Large intestine (tissue), 3 donors: ENCODE data around the gene RAB37. TPM values are rescaled to one million over a fixed set of nuclear protein-coding genes. Genes with fewer than 3 reads are reported as not detected.

Source experiments
- DNase-seq, 2 donors: peaks; one replicate each; pipeline versions ENCODE4 v3.0.0 to v3.0.0-alpha.2; 2013
- H3K27ac ChIP-seq: one replicate; pipeline ENCODE4 v1.5.1; 2013; ENCODE audit warnings: low read length
- H3K27me3 ChIP-seq: 2 replicates; pipeline ENCODE4 v1.6.1; 2013; ENCODE audit warnings: low read length; ENCODE audit not compliant: control insufficient read depth, insufficient read depth
- H3K36me3 ChIP-seq: 2 replicates; pipeline ENCODE4 v1.6.1; 2013; ENCODE audit warnings: low read length; ENCODE audit not compliant: control insufficient read depth, insufficient read depth
- H3K4me1 ChIP-seq: one replicate; pipeline ENCODE4 v1.6.1; 2013; ENCODE audit warnings: low read length; ENCODE audit not compliant: control insufficient read depth, insufficient read depth
- H3K4me3 ChIP-seq: one replicate; pipeline ENCODE4 v1.5.1; 2013; ENCODE audit warnings: low read length
- H3K9me3 ChIP-seq: one replicate; pipeline ENCODE4 v1.6.1; 2013; ENCODE audit warnings: mild to moderate bottlenecking, low read depth, low read length, moderate library complexity; ENCODE audit not compliant: control insufficient read depth
- WGBS: methylation state at CpG from one replicate; pipeline ENCODE4 v1.1.5; 2013; ENCODE audit warnings: low lambda C conversion rate; ENCODE audit not compliant: insufficient coverage; 5-methylcytosine and 5-hydroxymethylcytosine counted together
- polyA plus RNA-seq: library from polyadenylated mRNA; unstranded; fragments of 120-200 nt; gene quantifications from one replicate; pipeline ENCODE4 v1.2.1, GENCODE V29; 2013

The RAB37 gene
- polyA plus RNA-seq, 1 donor: 14.3 TPM

- H3K36me3 ChIP-seq: peaks cover 25% of the 10 kb centered on the region
- H3K27me3 ChIP-seq: no peaks in the 10 kb centered on the region
- WGBS: no CpG with 5 or more reads among the region's 9 CpGs
- no peak overlapping the region for H3K4me3 ChIP-seq
- DNase-seq: no peak
- no peaks in the 10 kb centered on the region for H3K9me3 ChIP-seq
- H3K4me1 ChIP-seq: peaks cover under 1% of the 10 kb centered on the region
- no peak overlapping the region for H3K27ac ChIP-seq
These were observed 48.9 kb downstream of the RAB37 start for GRCh38 chr17:74785981-74786360.

GRCh38 chr17:74786431-74787055, 49.5 kb downstream of the RAB37 start:
- Histone ChIP-seq H3K4me1 (peaks cover 2% of the 10 kb centered on the region), H3K4me3 (no peak overlapping the region), H3K36me3 (peaks cover 25% of the 10 kb centered on the region), H3K27me3 (no peaks in the 10 kb centered on the region), H3K9me3 (no peaks in the 10 kb centered on the region), H3K27ac (no peak overlapping the region)
- 86% methylated on average over 3 of the region's 16 CpGs for WGBS
- DNase-seq: no peak

DNA sequence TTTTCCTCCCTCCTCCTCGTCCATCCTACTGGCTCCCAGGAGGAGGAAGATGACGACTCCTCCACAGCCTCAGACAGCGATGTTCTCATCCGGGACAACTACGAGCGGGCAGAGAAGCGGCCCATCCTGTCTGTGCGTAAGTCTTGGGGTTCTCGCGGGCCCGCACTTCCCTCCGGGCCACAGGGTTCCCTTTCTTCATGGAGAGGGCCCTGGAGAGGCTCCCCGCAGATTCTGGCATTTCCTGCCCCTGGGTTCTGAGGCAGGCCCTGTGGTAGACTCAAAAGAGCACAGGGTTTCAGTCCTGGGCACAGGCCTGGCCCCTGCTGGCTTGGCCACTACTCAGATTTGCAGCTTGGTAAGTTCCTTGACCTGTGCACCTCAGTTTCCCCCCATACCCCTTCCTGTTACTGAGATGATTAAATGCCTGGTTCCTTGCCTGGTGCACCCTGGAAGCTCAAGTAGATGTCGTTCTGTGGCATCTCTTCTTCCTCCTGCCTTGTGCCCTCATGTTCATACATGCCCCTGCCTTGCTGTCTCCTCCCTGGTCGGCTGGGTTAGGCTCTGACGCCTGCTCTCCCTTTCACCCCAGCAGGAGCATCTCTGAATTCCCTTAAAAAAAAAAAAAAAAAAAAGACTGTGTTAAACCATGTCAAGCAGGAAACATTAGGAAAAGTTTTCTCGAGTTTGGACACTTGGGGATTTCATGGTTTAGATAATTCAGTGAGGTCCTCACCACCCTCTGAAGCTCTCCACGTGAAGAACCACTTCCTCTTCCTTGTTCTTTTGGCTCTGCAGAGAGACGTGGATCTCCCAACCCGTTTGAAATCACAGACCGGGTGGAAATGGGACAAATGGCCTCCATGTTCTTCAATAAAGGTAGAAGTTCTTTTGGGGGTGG, 53.4 kb downstream of the RAB37 start:
- no peak overlapping the region for H3K27ac ChIP-seq

GRCh38 chr17:74792586-74793105, 55.6 kb downstream of the RAB37 start:
- Histone ChIP-seq H3K4me3 (no peak overlapping the region), H3K36me3 (peaks cover 60% of the 10 kb centered on the region), H3K4me1 (peaks cover 2% of the 10 kb centered on the region), H3K27ac (no peak overlapping the region), H3K9me3 (no peaks in the 10 kb centered on the region), H3K27me3 (no peaks in the 10 kb centered on the region)
- DNase-seq: no peak
- WGBS: 92% methylated on average over 2 of the region's 12 CpGs

More for the DNA sequence above, 53.4 kb downstream of the RAB37 start:
- WGBS: 80% methylated on average over 1 of the region's 21 CpGs
- H3K4me3 ChIP-seq: no peak overlapping the region
- peaks cover 49% of the 10 kb centered on the region for H3K36me3 ChIP-seq
- no peaks in the 10 kb centered on the region for H3K27me3 ChIP-seq
- peaks cover 2% of the 10 kb centered on the region for H3K4me1 ChIP-seq
- no peaks in the 10 kb centered on the region for H3K9me3 ChIP-seq
- DNase-seq: no peak

DNA sequence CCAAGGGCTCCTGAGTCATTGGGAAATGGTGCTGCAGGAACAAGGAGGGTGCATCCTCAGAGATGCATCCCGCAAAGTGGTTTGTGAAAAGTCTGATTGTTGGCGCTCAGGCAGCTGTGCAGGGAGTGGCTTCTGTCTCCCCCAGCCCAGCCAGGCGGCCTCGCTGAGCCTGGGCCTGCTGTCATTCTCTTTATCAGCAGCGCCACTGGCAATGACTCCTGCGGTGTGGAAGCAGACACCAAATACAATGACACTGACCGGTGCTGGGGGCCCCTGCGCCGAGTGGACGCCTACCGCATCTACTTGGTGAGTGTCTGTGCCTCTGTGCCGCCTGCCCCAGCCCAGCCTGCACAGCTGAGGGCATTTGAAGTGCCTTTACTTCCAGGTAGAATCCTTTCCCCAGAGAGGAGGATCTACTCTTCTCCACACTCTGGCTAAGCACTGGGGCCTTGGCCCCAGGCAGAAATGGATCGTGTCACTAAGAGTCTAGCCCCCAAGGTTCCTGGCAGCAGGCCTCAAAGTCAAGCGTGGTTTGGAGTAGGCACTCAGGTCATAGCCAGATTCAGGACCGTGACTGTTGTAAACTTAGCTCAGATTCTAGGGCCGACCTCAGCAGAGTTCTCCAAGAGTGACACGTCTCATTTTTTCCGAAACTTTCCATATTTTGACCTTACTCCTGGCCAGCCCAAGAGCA, 58.4 kb downstream of the RAB37 start:
- 100% methylated on average over 2 of the region's 18 CpGs for WGBS

GRCh38 chr17:74796211-74796610, 59.2 kb downstream of the RAB37 start:
- WGBS: no CpG with 5 or more reads among the region's 4 CpGs
- H3K27ac ChIP-seq: no peak overlapping the region
- no peaks in the 10 kb centered on the region for H3K4me1 ChIP-seq
- no peak overlapping the region for H3K4me3 ChIP-seq
- no peaks in the 10 kb centered on the region for H3K9me3 ChIP-seq
- no peak for DNase-seq
- H3K36me3 ChIP-seq: peaks cover 78% of the 10 kb centered on the region
- H3K27me3 ChIP-seq: no peaks in the 10 kb centered on the region

More for the DNA sequence above, 58.4 kb downstream of the RAB37 start:
- Histone ChIP-seq H3K4me1 (peaks cover 2% of the 10 kb centered on the region), H3K9me3 (no peaks in the 10 kb centered on the region), H3K4me3 (no peak overlapping the region), H3K36me3 (peaks cover 77% of the 10 kb centered on the region), H3K27ac (no peak overlapping the region), H3K27me3 (no peaks in the 10 kb centered on the region)
- no peak for DNase-seq

DNA sequence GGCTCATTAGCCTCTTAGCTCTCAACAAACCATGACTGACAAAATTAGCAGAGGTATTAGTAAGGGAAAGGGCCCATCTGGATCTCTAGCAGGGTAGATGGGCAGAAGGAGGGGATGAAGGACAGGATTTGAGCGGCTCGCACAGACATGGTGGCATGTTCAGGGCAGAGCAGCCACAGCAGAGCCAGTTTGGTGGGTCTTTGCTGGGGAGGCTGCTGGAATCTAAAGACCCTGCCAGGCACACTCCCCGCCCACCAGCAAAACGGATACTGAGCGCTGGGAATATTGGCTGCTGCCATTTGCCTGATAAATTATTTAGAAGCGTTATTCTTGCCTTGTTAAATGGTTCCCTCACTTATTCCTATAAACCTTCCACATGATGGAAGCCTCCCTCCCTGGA, 59.8 kb downstream of the RAB37 start:
- no peak for DNase-seq
- WGBS: no CpG with 5 or more reads among the region's 6 CpGs
- H3K4me1 ChIP-seq: no peaks in the 10 kb centered on the region
- no peaks in the 10 kb centered on the region for H3K27me3 ChIP-seq
- no peak overlapping the region for H3K4me3 ChIP-seq
- no peak overlapping the region for H3K27ac ChIP-seq
- H3K36me3 ChIP-seq: peaks cover 78% of the 10 kb centered on the region
- H3K9me3 ChIP-seq: no peaks in the 10 kb centered on the region

Other genes with a start within 250 kb of the RAB37 start
- 0.27 TPM for gene CD300LB, start 205.8 kb upstream of the RAB37 start, polyA plus RNA-seq
- 0.99 TPM for gene CD300C, start 191.1 kb upstream of the RAB37 start, polyA plus RNA-seq
- gene CD300H, start 169.7 kb upstream of the RAB37 start, polyA plus RNA-seq: 0.15 TPM
- not detected for gene CD300LD, start 145.0 kb upstream of the RAB37 start, polyA plus RNA-seq
- gene CD300E, start 113.5 kb upstream of the RAB37 start, polyA plus RNA-seq: 0.12 TPM
- gene CD300LF, start 24.3 kb upstream of the RAB37 start, polyA plus RNA-seq: 2.2 TPM
- gene NHERF1, start 11.4 kb downstream of the RAB37 start, polyA plus RNA-seq: 395 TPM
- gene NAT9, start 39.1 kb downstream of the RAB37 start, polyA plus RNA-seq: 34.2 TPM
- gene GRIN2C, start 122.6 kb downstream of the RAB37 start, polyA plus RNA-seq: 0.33 TPM
- 6.3 TPM for gene FDXR, start 135.7 kb downstream of the RAB37 start, polyA plus RNA-seq
- 14.5 TPM for gene FADS6, start 156.4 kb downstream of the RAB37 start, polyA plus RNA-seq
- 1.5 TPM for gene USH1G, start 186.0 kb downstream of the RAB37 start, polyA plus RNA-seq
- 1.6 TPM for gene OTOP2, start 187.0 kb downstream of the RAB37 start, polyA plus RNA-seq
- gene OTOP3, start 198.6 kb downstream of the RAB37 start, polyA plus RNA-seq: 13.8 TPM
- 42.3 TPM for gene HID1, start 235.5 kb downstream of the RAB37 start, polyA plus RNA-seq